Activated naive CD4-positive, alpha-beta T cell treated with anti-CD3 and anti-CD28 coated beads for 36 hours (primary cell): ENCODE data around the gene ITPR2. TPM values are rescaled to one million over a fixed set of nuclear protein-coding genes. Genes with fewer than 3 reads are reported as not detected.
"Not testable (repeated sequence)": the region's sequence is repeated elsewhere in the genome, so short reads cannot be mapped to it uniquely, and the experiment has no call there.

Source experiments
- CTCF ChIA-PET: fragments of 350-600 bp; sonication (Branson Sonifier 250); formaldehyde crosslinking; loops from one replicate; lab custom pipeline; 2021; ENCODE audit warnings: antibody characterized with exemption; lab: Charles Lee
- DNase-seq: peaks from one replicate; pipeline ENCODE4 v3.0.0-alpha.2; 2020
- H3K27ac Mint-ChIP-seq: one replicate; pipeline ENCODE4 v1.8.0; 2021; ENCODE audit warnings: mild to moderate bottlenecking, mixed read lengths
- H3K27me3 Mint-ChIP-seq: one replicate; pipeline ENCODE4 v1.8.0; 2021; ENCODE audit warnings: low read depth, mixed read lengths
- H3K36me3 Mint-ChIP-seq: one replicate; pipeline ENCODE4 v1.8.0; 2021; ENCODE audit warnings: low read depth, mixed read lengths
- H3K4me1 Mint-ChIP-seq: one replicate; pipeline ENCODE4 v1.8.0; 2021; ENCODE audit warnings: low read depth, mixed read lengths
- H3K4me3 Mint-ChIP-seq: one replicate; pipeline ENCODE4 v1.8.0; 2021; ENCODE audit warnings: mild to moderate bottlenecking, moderate library complexity, mixed read lengths
- H3K9me3 Mint-ChIP-seq: one replicate; pipeline ENCODE4 v1.8.0; 2021; ENCODE audit warnings: mixed read lengths
- intact Hi-C: fragments of 100-400 bp; cut with micrococcal nuclease; formaldehyde crosslinking; loops from one replicate; pipeline ENCODE4 v1.15.1; 2023
- total RNA-seq, 2 experiments: library from RNA; stranded (reverse); gene quantifications; one replicate each; pipeline ENCODE4 v1.2.3, GENCODE V29; 2021

The ITPR2 gene
- total RNA-seq, 2 experiments from 2014 or later = 24.4 to 24.5 TPM

- DNase-seq = no peak
- no peak overlapping the region for H3K4me3 Mint-ChIP-seq
- H3K9me3 Mint-ChIP-seq = peaks cover 22% of the 10 kb centered on the region
- H3K27ac Mint-ChIP-seq = no peak overlapping the region
- H3K27me3 Mint-ChIP-seq = no peaks in the 10 kb centered on the region
- no peaks in the 10 kb centered on the region for H3K4me1 Mint-ChIP-seq
- CTCF ChIA-PET = no interaction called here
- intact Hi-C loops = no loop called here
- H3K36me3 Mint-ChIP-seq = peaks cover 33% of the 10 kb centered on the region
Observed at GRCh38 chr12:26761775-26762174, 71.2 kb downstream of the ITPR2 start.

GRCh38 chr12:26760657-26761293 is 72.2 kb downstream of the ITPR2 start:
- Mint-ChIP-seq H3K4me3 (no peak overlapping the region), H3K36me3 (peaks cover 33% of the 10 kb centered on the region), H3K4me1 (no peaks in the 10 kb centered on the region), H3K9me3 (peaks cover 29% of the 10 kb centered on the region), H3K27ac (no peak overlapping the region), H3K27me3 (no peaks in the 10 kb centered on the region)
- CTCF ChIA-PET = interaction anchor here (1.8 kb wide), 1 partner anchor 61 kb away, joined by 3 read pairs; no protein-coding TSS in a partner anchor
- intact Hi-C loops = no loop called here
- DNase-seq = no peak

GRCh38 chr12:26755362-26755761 is 77.6 kb downstream of the ITPR2 start:
- H3K4me3 Mint-ChIP-seq, CTCF ChIA-PET, intact Hi-C loops, H3K27ac Mint-ChIP-seq, H3K27me3 Mint-ChIP-seq, DNase-seq: not testable (repeated sequence)
- Mint-ChIP-seq H3K4me1 (peaks cover 11% of the 10 kb centered on the region), H3K9me3 (peaks cover 13% of the 10 kb centered on the region), H3K36me3 (peaks cover 19% of the 10 kb centered on the region)

GRCh38 chr12:26754148-26754547 is 78.8 kb downstream of the ITPR2 start:
- CTCF ChIA-PET = interaction anchor here (1.4 kb wide), 1 partner anchor 131 kb away, joined by 5 read pairs; no protein-coding TSS in a partner anchor
- Mint-ChIP-seq H3K27ac (no peak overlapping the region), H3K27me3 (no peaks in the 10 kb centered on the region), H3K4me3 (no peak overlapping the region), H3K9me3 (peaks cover 13% of the 10 kb centered on the region), H3K4me1 (peaks cover 21% of the 10 kb centered on the region), H3K36me3 (peaks cover 18% of the 10 kb centered on the region)
- intact Hi-C loops = no loop called here
- no peak for DNase-seq

GRCh38 chr12:26751179-26751578 is 81.8 kb downstream of the ITPR2 start:
- intact Hi-C loops = no loop called here
- DNase-seq = no peak
- Mint-ChIP-seq H3K4me3 (no peak overlapping the region), H3K9me3 (peaks cover 8% of the 10 kb centered on the region), H3K4me1 (peaks cover 50% of the 10 kb centered on the region), H3K27ac (no peak overlapping the region), H3K36me3 (peaks cover 14% of the 10 kb centered on the region), H3K27me3 (no peaks in the 10 kb centered on the region)
- CTCF ChIA-PET = interaction anchor here (0.6 kb wide), 1 partner anchor 17 kb away, joined by 3 read pairs; no protein-coding TSS in a partner anchor

GRCh38 chr12:26750531-26751175 is 82.3 kb downstream of the ITPR2 start:
- intact Hi-C loops = loop anchor here (1.0 kb wide), 1 partner anchor 494 kb away; the partner anchor contains the start of gene STK38L
- Mint-ChIP-seq H3K4me3 (no peak overlapping the region), H3K27me3 (no peaks in the 10 kb centered on the region), H3K36me3 (peaks cover 12% of the 10 kb centered on the region), H3K27ac (peak overlapping the region; percentile 44), H3K9me3 (peaks cover 5% of the 10 kb centered on the region), H3K4me1 (peaks cover 53% of the 10 kb centered on the region)
- peak; percentile 37 for DNase-seq
- CTCF ChIA-PET = interaction anchor here (0.6 kb wide), 1 partner anchor 16 kb away, joined by 3 read pairs; no protein-coding TSS in a partner anchor

GRCh38 chr12:26749781-26750180 is 83.2 kb downstream of the ITPR2 start:
- intact Hi-C loops = loop anchor here (1.0 to 10.0 kb wide), 19 partner anchors 42 to 1910 kb away; partner anchors contain the start of genes INTS13, ITPR2, STK38L and TM7SF3
- CTCF ChIA-PET = interaction anchor here (2.3 kb wide), 1 partner anchor 81 kb away, joined by 5 read pairs; no protein-coding TSS in a partner anchor
- DNase-seq = no peak
- no peaks in the 10 kb centered on the region for H3K27me3 Mint-ChIP-seq
- H3K9me3 Mint-ChIP-seq = peaks cover 5% of the 10 kb centered on the region
- H3K36me3 Mint-ChIP-seq = peaks cover 7% of the 10 kb centered on the region
- H3K27ac Mint-ChIP-seq = peak overlapping the region; percentile 73
- H3K4me3 Mint-ChIP-seq = no peak overlapping the region
- H3K4me1 Mint-ChIP-seq = peaks cover 57% of the 10 kb centered on the region

GRCh38 chr12:26748741-26749431 is 84.1 kb downstream of the ITPR2 start:
- CTCF ChIA-PET = interaction anchor here (0.6 to 2.3 kb wide), 3 partner anchors 60 to 98 kb away, joined by 3 to 5 read pairs (median 4); no protein-coding TSS in a partner anchor
- intact Hi-C loops = loop anchor here (1.0 to 10.0 kb wide), 20 partner anchors 42 to 1910 kb away; partner anchors contain the start of genes INTS13, ITPR2 and TM7SF3

GRCh38 chr12:26748412-26748740 is 84.6 kb downstream of the ITPR2 start:
- CTCF ChIA-PET = interaction anchor here (1.0 to 2.3 kb wide), 3 partner anchors 17 to 82 kb away, joined by 3 to 5 read pairs (median 4); no protein-coding TSS in a partner anchor
- Mint-ChIP-seq H3K27ac (peak overlapping the region; percentile 88), H3K9me3 (no peaks in the 10 kb centered on the region), H3K36me3 (peaks cover 2% of the 10 kb centered on the region), H3K4me1 (peaks cover 65% of the 10 kb centered on the region), H3K4me3 (no peak overlapping the region), H3K27me3 (no peaks in the 10 kb centered on the region)
- intact Hi-C loops = loop anchor here (1.0 to 10.0 kb wide), 13 partner anchors 224 to 1848 kb away; a partner anchor contains a TSS
- no peak for DNase-seq

More at GRCh38 chr12:26748741-26749431, 84.1 kb downstream of the ITPR2 start:
- peaks cover 2% of the 10 kb centered on the region for H3K36me3 Mint-ChIP-seq
- no peak for DNase-seq
- H3K9me3 Mint-ChIP-seq = peaks cover 1% of the 10 kb centered on the region
- peak overlapping the region; percentile 12 for H3K4me3 Mint-ChIP-seq
- H3K27me3 Mint-ChIP-seq = no peaks in the 10 kb centered on the region
- peaks cover 64% of the 10 kb centered on the region for H3K4me1 Mint-ChIP-seq
- peak overlapping the region; percentile 88 for H3K27ac Mint-ChIP-seq

GRCh38 chr12:26746121-26746714 is 86.8 kb downstream of the ITPR2 start:
- H3K27me3 Mint-ChIP-seq = no peaks in the 10 kb centered on the region
- CTCF ChIA-PET = interaction anchor here (0.7 to 1.2 kb wide), 4 partner anchors 9 to 142 kb away, joined by 3 read pairs; partner anchors contain the start of gene ITPR2
- no peak overlapping the region for H3K4me3 Mint-ChIP-seq
- no peak overlapping the region for H3K27ac Mint-ChIP-seq
- no peak for DNase-seq
- intact Hi-C loops = loop anchor here (1.0 to 10.0 kb wide), 5 partner anchors 13 to 1694 kb away; a partner anchor contains a TSS
- H3K9me3 Mint-ChIP-seq = no peaks in the 10 kb centered on the region
- peaks cover 70% of the 10 kb centered on the region for H3K4me1 Mint-ChIP-seq
- peaks cover 11% of the 10 kb centered on the region for H3K36me3 Mint-ChIP-seq

GRCh38 chr12:26744697-26745440 is 88.1 kb downstream of the ITPR2 start:
- Mint-ChIP-seq H3K27ac (no peak overlapping the region), H3K4me3 (no peak overlapping the region), H3K9me3 (peaks cover 6% of the 10 kb centered on the region), H3K4me1 (peaks cover 58% of the 10 kb centered on the region), H3K36me3 (peaks cover 13% of the 10 kb centered on the region), H3K27me3 (no peaks in the 10 kb centered on the region)
- intact Hi-C loops = loop anchor here (5.0 to 10.0 kb wide), 4 partner anchors 1057 to 1693 kb away; a partner anchor contains a TSS
- DNase-seq = no peak
- CTCF ChIA-PET = interaction anchor here (1.0 to 1.2 kb wide), 2 partner anchors 11 to 144 kb away, joined by 3 read pairs; no protein-coding TSS in a partner anchor
